Stomach smooth muscle (tissue), 2 donors: Measurements from ENCODE around the gene GDPD3.
A peak's percentile ranks its signal among the peaks of the same experiment; 100 is the strongest.

Experiments
- H3K27ac ChIP-seq: one replicate; pipeline ENCODE4 v1.7.0; 2013; ENCODE audit warnings: mild to moderate bottlenecking, low read length, inconsistent platforms
- H3K27me3 ChIP-seq, 2 donors: one replicate each; pipeline ENCODE4 v1.7.0; 2013; ENCODE audit warnings: low read length in 2 of 2; ENCODE audit not compliant: insufficient read depth in 2 of 2, control insufficient read depth in 1 of 2
- H3K36me3 ChIP-seq, 2 donors: one replicate each; pipeline ENCODE4 v1.7.0; 2013; ENCODE audit warnings: low read length in 2 of 2; ENCODE audit not compliant: control insufficient read depth in 2 of 2, insufficient read depth in 2 of 2
- H3K4me1 ChIP-seq: one replicate; pipeline ENCODE4 v1.7.0; 2013; ENCODE audit warnings: low read length; ENCODE audit not compliant: control insufficient read depth, insufficient read depth
- H3K4me3 ChIP-seq, 2 donors: one replicate each; pipeline ENCODE4 v1.7.0; 2013; ENCODE audit warnings: low read length in 2 of 2
- H3K9ac ChIP-seq, 2 donors: one replicate each; pipeline ENCODE4 v1.7.0; 2013; ENCODE audit warnings: low read length in 2 of 2, mild to moderate bottlenecking in 1 of 2
- H3K9me3 ChIP-seq, 2 donors: one replicate each; pipeline ENCODE4 v1.7.0; 2013; ENCODE audit warnings: low read length in 2 of 2; ENCODE audit not compliant: control insufficient read depth in 2 of 2
- donor health status: healthy.
- donor health status: Pancreatic carcinoma.

Gene GDPD3

GRCh38 chr16:30085820-30086219 lies 27.5 kb downstream of the GDPD3 start:
- peaks cover 5% of the 10 kb centered on the region for H3K4me1 ChIP-seq
- no peak overlapping the region for H3K9ac ChIP-seq
- H3K9me3 ChIP-seq: no peaks in the 10 kb centered on the region
- no peaks in the 10 kb centered on the region for H3K27me3 ChIP-seq
- peaks cover 29 to 36% of the 10 kb centered on the region in 2 donors for H3K36me3 ChIP-seq
- no peak overlapping the region for H3K4me3 ChIP-seq
- no peak overlapping the region for H3K27ac ChIP-seq

GRCh38 chr16:30085247-30085646 lies 28.1 kb downstream of the GDPD3 start:
- no peaks in the 10 kb centered on the region for H3K9me3 ChIP-seq
- H3K36me3 ChIP-seq: peaks cover 30 to 37% of the 10 kb centered on the region in 2 donors
- H3K4me1 ChIP-seq: peaks cover 4% of the 10 kb centered on the region
- H3K9ac ChIP-seq: no peak overlapping the region
- no peak overlapping the region for H3K4me3 ChIP-seq
- no peak overlapping the region for H3K27ac ChIP-seq
- no peaks in the 10 kb centered on the region for H3K27me3 ChIP-seq

- peaks cover 32 to 38% of the 10 kb centered on the region in 2 donors for H3K36me3 ChIP-seq
- H3K27me3 ChIP-seq: no peaks in the 10 kb centered on the region
- no peaks in the 10 kb centered on the region for H3K4me1 ChIP-seq
- H3K9ac ChIP-seq: no peak overlapping the region
- no peak overlapping the region for H3K4me3 ChIP-seq
- no peak overlapping the region for H3K27ac ChIP-seq
- H3K9me3 ChIP-seq: no peaks in the 10 kb centered on the region
These were observed 28.5 kb downstream of the GDPD3 start for GRCh38 chr16:30084816-30085159.

- H3K27me3 ChIP-seq: no peaks in the 10 kb centered on the region
- H3K4me1 ChIP-seq: no peaks in the 10 kb centered on the region
- H3K36me3 ChIP-seq: peaks cover 34 to 44% of the 10 kb centered on the region in 2 donors
- H3K9me3 ChIP-seq: no peaks in the 10 kb centered on the region
- H3K9ac ChIP-seq: no peak overlapping the region
- no peak overlapping the region for H3K27ac ChIP-seq
- H3K4me3 ChIP-seq: no peak overlapping the region
These were observed 29.1 kb downstream of the GDPD3 start for GRCh38 chr16:30084096-30084815.

- Histone ChIP-seq H3K4me3 (no peak overlapping the region), H3K4me1 (peaks cover 1% of the 10 kb centered on the region), H3K27ac (no peak overlapping the region), H3K27me3 (no peaks in the 10 kb centered on the region), H3K9me3 (no peaks in the 10 kb centered on the region), H3K9ac (no peak overlapping the region), H3K36me3 (peaks cover 34 to 47% of the 10 kb centered on the region in 2 donors)
These were observed 29.9 kb downstream of the GDPD3 start for GRCh38 chr16:30083216-30084055.

- peaks cover 9% of the 10 kb centered on the region for H3K4me1 ChIP-seq
- no peak overlapping the region for H3K27ac ChIP-seq
- no peaks in the 10 kb centered on the region for H3K9me3 ChIP-seq
- peaks cover 37 to 55% of the 10 kb centered on the region in 2 donors for H3K36me3 ChIP-seq
- H3K27me3 ChIP-seq: no peaks in the 10 kb centered on the region
- H3K9ac ChIP-seq: no peak overlapping the region
- no peak overlapping the region for H3K4me3 ChIP-seq
These were observed 30.7 kb downstream of the GDPD3 start for GRCh38 chr16:30082545-30083090.

- Histone ChIP-seq H3K36me3 (peaks cover 36 to 52% of the 10 kb centered on the region in 2 donors), H3K4me1 (peaks cover 26% of the 10 kb centered on the region)
These were observed 33.9 kb downstream of the GDPD3 start for GRCh38 chr16:30079480-30079879.

GRCh38 chr16:30078744-30079143 lies 34.6 kb downstream of the GDPD3 start:
- no peaks in the 10 kb centered on the region for H3K27me3 ChIP-seq
- H3K4me1 ChIP-seq: peaks cover 26% of the 10 kb centered on the region
- no peaks in the 10 kb centered on the region for H3K9me3 ChIP-seq
- H3K27ac ChIP-seq: no peak overlapping the region
- peaks cover 29 to 45% of the 10 kb centered on the region in 2 donors for H3K36me3 ChIP-seq
- H3K4me3 ChIP-seq: no peak overlapping the region
- no peak overlapping the region for H3K9ac ChIP-seq

More at GRCh38 chr16:30079480-30079879, 33.9 kb downstream of the GDPD3 start:
- Histone ChIP-seq H3K9me3 (no peaks in the 10 kb centered on the region), H3K27me3 (no peaks in the 10 kb centered on the region), H3K9ac (no peak overlapping the region), H3K4me3 (no peak overlapping the region), H3K27ac (no peak overlapping the region)

- Histone ChIP-seq H3K9ac (no peak overlapping the region), H3K27ac (peak overlapping the region; percentile 0)
These were observed 35.7 kb downstream of the GDPD3 start for GRCh38 chr16:30077656-30078055.

GRCh38 chr16:30076276-30076791 lies 37.0 kb downstream of the GDPD3 start:
- Histone ChIP-seq H3K9me3 (no peaks in the 10 kb centered on the region), H3K27ac (peak overlapping the region; percentile 85), H3K4me3 (peak overlapping the region; percentile 90 to 94), H3K4me1 (peaks cover 28% of the 10 kb centered on the region), H3K27me3 (no peaks in the 10 kb centered on the region), H3K9ac (peak overlapping the region; percentile 84 to 93), H3K36me3 (peaks cover 23 to 33% of the 10 kb centered on the region in 2 donors)

More at GRCh38 chr16:30077656-30078055, 35.7 kb downstream of the GDPD3 start:
- Histone ChIP-seq H3K36me3 (peaks cover 22 to 34% of the 10 kb centered on the region in 2 donors), H3K4me1 (peaks cover 26% of the 10 kb centered on the region), H3K27me3 (no peaks in the 10 kb centered on the region), H3K4me3 (peak overlapping the region in 1 of 2 donors; percentile 90), H3K9me3 (no peaks in the 10 kb centered on the region)
